ENCODE measurements around the gene IL10. TPM values are rescaled to one million over a fixed set of nuclear protein-coding genes. Genes with fewer than 3 reads are reported as not detected.

The IL10 gene
- total and polyA plus RNA-seq, 4 donors: 0.37 to 37.3 (median 2.9) TPM

GRCh38 chr1:206723462-206723804 is 48.9 kb downstream of the IL10 start:
- no peak for TF ChIP-seq CTCF (IDR thresholded peaks at IDR 0.05; ENCODE audit: control extremely low read depth, extremely low read depth)
- no peak for ATAC-seq (ENCODE audit: insufficient read depth, low FRiP score)
- Histone ChIP-seq H3K4me3 (no peak overlapping the region), H3K27me3 (ENCODE audit: control insufficient read depth in 3 of 3, insufficient read depth in 3 of 3, low read length in 2 of 3) (no peaks in the 10 kb centered on the region), H3K4me1 (ENCODE audit: control insufficient read depth in 5 of 5, insufficient read depth in 5 of 5, low read length in 5 of 5) (peaks cover 0 to 54% (median 4%) of the 10 kb centered on the region in 5 donors), H3K36me3 (ENCODE audit: control insufficient read depth in 4 of 4, insufficient read depth in 4 of 4, low read length in 4 of 4) (no peaks in the 10 kb centered on the region), H3K9ac (ENCODE audit: insufficient read depth in 1 of 2, low read length in 2 of 2) (no peak overlapping the region), H3K9me3 (ENCODE audit: control insufficient read depth in 4 of 4, insufficient read depth in 3 of 4, low read length in 3 of 4) (no peaks in the 10 kb centered on the region), H3K27ac (ENCODE audit: low read depth in 1 of 2, low read length in 1 of 2) (peak overlapping the region; percentile 71 to 90)
- WGBS, 2 donors: 75 to 76% methylated on average over 4 of the region's 4 CpGs
- DNase-seq: no peak

DNA sequence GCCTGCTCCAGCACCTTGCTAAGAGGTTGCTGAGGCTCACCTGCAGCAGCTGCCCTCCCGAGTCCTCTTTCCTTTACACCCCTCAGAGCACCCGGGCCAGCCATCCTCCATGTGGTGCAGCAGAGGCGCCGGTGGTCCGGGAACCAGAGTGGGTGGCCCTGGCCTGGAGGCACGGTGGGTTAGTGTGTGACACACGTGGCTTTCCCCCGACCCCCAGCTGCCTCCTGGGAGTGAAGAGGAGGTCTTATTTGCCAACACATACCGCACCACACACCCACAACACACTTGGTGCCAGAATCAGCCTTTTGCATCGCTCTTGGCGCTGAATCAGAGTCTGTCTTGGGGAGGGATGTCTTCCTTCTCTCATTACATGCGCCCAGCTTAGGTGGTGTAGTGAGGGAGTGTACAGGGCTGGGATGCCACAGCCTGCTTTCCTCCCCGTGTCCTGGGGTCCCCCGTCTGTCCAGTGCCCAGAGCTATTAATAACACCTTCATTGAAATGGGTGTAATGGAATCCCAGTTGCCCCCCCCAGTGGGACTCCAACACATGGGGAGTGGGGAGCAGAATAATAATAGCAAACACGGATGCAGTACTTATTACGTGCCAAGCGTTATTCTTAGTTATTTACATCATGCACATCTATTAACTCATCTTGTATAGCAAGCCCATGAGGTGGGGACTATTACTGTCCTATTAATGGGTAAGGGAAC is 49.4 kb downstream of the IL10 start:
- Histone ChIP-seq H3K4me1 (ENCODE audit: control insufficient read depth in 5 of 5, insufficient read depth in 5 of 5, low read length in 5 of 5) (peaks cover 0 to 51% (median 4%) of the 10 kb centered on the region in 5 donors), H3K27me3 (ENCODE audit: control insufficient read depth in 3 of 3, insufficient read depth in 3 of 3, low read length in 2 of 3) (no peaks in the 10 kb centered on the region), H3K4me3 (no peak overlapping the region), H3K9ac (ENCODE audit: insufficient read depth in 1 of 2, low read length in 2 of 2) (no peak overlapping the region), H3K9me3 (ENCODE audit: control insufficient read depth in 4 of 4, insufficient read depth in 3 of 4, low read length in 3 of 4) (no peaks in the 10 kb centered on the region), H3K36me3 (ENCODE audit: control insufficient read depth in 4 of 4, insufficient read depth in 4 of 4, low read length in 4 of 4) (no peaks in the 10 kb centered on the region), H3K27ac (ENCODE audit: low read depth in 1 of 2, low read length in 1 of 2) (peak overlapping the region; percentile 71 to 90)
- ATAC-seq (ENCODE audit: insufficient read depth, low FRiP score) (no peak), DNase-seq (no peak)
- no peak for TF ChIP-seq CTCF (IDR thresholded peaks at IDR 0.05; ENCODE audit: control extremely low read depth, extremely low read depth)
- 73 to 85% methylated on average over 17 of the region's 17 CpGs for WGBS, 2 donors

GRCh38 chr1:206721454-206721853 is 50.8 kb downstream of the IL10 start:
- TF ChIP-seq CTCF (IDR thresholded peaks at IDR 0.05; ENCODE audit: control extremely low read depth, extremely low read depth): no peak
- Histone ChIP-seq H3K9me3 (ENCODE audit: control insufficient read depth in 4 of 4, insufficient read depth in 3 of 4, low read length in 3 of 4) (no peaks in the 10 kb centered on the region), H3K36me3 (ENCODE audit: control insufficient read depth in 4 of 4, insufficient read depth in 4 of 4, low read length in 4 of 4) (no peaks in the 10 kb centered on the region), H3K4me1 (ENCODE audit: control insufficient read depth in 5 of 5, insufficient read depth in 5 of 5, low read length in 5 of 5) (peaks cover 0 to 56% (median 4%) of the 10 kb centered on the region in 5 donors), H3K27me3 (ENCODE audit: control insufficient read depth in 3 of 3, insufficient read depth in 3 of 3, low read length in 2 of 3) (no peaks in the 10 kb centered on the region), H3K9ac (ENCODE audit: insufficient read depth in 1 of 2, low read length in 2 of 2) (no peak overlapping the region), H3K4me3 (no peak overlapping the region), H3K27ac (ENCODE audit: low read depth in 1 of 2, low read length in 1 of 2) (no peak overlapping the region)
- DNase-seq: no peak
- WGBS, 2 donors: 77 to 83% methylated on average over 1 of the region's 1 CpG
- ATAC-seq (ENCODE audit: insufficient read depth, low FRiP score): no peak

Measured in lung (tissue), 12 donors.